HG02938 (cell line): ENCODE measurements around the gene AGPAT3.

Source experiments
- ATAC-seq: cut with Tn5 transposase; IDR thresholded peaks from one replicate; pipeline ENCODE4 v1.9.1; 2021; ENCODE audit warnings: mild to moderate bottlenecking, moderate library complexity; ENCODE audit not compliant: unreplicated experiment

AGPAT3 gene

GRCh38 chr21:44011579-44012473 is 146.8 kb downstream of the AGPAT3 start, which contains the start of gene TRAPPC10:
TSS of gene TRAPPC10 (plus strand) at chr21:44012309. CDS start at chr21:44012494, 185 bp downstream.
- ATAC-seq = peak; percentile 57

- peak; percentile 55 for ATAC-seq
Observed at GRCh38 chr21:44012474-44013379, 147.7 kb downstream of the AGPAT3 start.

DNA sequence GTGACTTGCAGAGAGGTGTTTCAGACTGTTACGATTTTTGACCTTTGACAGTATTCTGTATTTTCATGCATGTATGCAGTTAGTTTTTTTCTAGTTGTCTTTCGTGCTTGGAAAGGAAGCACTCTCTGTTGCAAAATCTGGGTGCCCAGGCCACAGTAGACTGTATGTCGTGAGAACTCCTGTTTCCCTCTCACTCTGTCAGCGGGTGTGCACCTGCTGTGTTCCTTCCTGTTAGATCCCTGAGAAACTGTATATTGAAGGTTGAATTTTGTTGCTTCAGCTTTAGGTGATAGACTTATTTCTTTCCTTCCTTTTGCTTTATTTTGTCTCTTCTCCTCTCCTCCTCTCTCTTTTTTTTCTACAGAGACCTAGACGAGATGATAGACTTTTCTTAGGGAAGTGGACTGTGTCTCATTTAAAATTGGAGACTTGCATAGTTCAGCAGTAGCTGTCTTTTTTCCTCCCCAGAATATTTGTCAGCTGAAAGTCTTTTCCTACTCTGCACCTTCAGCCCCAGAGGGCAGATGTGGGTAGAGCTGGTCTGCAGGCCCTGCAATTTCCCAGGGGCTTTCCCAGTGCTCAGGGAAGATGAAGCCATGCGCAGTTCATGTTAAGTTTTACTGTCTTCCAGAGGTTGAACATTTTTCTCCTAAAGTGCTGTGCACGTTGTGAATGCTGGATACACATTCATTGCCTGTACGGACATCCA is 148.5 kb downstream of the AGPAT3 start:
- no peak for ATAC-seq

DNA sequence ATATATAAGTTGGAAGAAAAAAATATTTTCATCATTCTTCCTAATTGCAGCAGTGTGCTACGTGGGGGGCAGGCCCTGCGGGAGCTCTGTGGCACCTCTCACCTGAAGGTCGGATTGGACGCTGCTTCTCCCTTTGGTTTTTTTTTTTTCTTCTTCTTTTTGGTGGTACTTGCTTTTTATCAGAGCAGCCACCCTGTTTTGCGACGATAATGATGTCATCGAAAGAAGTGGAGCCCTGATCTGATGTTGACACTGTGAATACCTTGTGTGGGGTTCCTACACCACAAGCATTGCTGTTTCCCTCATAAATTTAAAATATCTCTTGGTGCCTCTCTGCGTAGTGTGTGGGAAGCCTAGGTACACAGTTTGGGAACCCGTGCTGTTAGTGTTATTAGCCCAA is 152.6 kb downstream of the AGPAT3 start:
- ATAC-seq = no peak

GRCh38 chr21:44018127-44018526 is 153.1 kb downstream of the AGPAT3 start:
- ATAC-seq = no peak

DNA sequence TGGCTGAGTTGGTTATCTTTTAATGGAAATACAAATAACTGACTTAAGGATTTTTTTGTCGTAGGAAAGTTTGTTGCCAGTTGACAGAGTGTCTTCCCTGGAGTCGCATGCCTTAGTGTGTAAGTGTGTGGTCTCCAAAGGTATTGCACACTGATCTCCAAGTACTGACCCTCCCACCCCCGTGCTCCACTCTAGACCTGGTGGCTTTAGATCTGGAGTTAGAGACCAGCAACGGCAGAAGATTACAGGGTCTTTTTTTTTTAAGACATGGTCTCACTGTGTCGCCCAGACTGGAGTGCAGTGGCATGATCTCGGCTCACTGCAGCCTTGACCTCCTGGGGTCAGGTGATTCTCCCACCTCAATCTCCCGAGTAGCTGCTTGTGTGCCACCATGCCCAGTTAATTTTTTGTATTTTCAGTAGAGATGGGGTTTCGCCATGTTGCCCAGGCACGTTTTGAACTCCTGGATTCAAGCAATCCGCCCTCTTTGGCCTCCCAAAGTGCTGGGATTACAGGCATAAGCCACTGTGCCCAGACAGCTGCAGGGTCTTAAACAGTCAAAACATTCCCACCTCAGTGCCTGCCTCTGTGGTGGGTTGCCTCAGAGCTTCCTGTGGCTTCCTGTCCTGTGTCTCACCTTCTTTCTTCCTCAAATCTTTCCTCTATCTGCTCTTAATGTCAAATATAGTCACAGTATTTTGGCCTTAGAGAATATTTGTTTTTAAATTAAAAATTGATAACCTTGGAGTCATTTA is 154.0 kb downstream of the AGPAT3 start:
- no peak for ATAC-seq

GRCh38 chr21:44019568-44019958 is 154.5 kb downstream of the AGPAT3 start:
- no peak for ATAC-seq

DNA sequence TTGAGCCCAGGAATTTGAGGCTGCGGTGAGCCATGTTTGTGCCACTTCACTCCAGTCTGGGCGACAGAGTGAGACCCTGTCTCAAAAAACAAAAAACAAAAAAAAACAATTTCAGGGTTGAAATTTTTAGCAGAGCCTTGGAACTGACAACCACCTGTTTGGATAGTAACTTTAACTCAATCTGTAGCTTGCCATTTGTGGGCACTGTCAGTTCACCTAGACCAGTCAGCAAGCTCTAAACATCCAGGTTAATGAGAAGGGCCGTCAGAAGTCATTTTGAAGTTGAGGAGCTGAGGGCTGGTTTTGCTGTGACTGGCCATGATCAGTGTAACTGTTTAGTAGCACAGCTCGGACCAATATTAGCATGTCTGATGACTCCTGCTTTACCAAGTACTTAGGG is 155.5 kb downstream of the AGPAT3 start:
- no peak for ATAC-seq

DNA sequence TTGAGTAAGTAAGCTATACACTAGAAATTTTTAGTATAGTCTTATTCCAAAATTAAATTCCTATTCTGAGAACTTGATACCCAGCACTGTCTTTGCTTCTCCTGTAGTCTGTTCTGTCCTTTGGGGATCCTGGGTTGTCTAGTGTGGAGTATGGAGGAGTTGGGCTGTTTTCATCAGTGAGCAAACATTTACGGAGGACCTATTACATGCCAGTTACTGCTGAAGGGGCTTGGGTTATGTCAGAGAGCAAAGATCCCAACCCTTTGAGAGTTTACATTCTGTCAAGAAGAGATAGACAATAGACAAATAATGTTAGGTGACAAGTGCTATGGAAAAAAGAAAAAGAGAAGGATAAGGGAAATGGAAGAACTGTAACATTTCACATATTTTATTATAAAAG is 156.0 kb downstream of the AGPAT3 start:
- no peak for ATAC-seq

- no peak for ATAC-seq
Observed at GRCh38 chr21:44024257-44024656, 159.2 kb downstream of the AGPAT3 start.

DNA sequence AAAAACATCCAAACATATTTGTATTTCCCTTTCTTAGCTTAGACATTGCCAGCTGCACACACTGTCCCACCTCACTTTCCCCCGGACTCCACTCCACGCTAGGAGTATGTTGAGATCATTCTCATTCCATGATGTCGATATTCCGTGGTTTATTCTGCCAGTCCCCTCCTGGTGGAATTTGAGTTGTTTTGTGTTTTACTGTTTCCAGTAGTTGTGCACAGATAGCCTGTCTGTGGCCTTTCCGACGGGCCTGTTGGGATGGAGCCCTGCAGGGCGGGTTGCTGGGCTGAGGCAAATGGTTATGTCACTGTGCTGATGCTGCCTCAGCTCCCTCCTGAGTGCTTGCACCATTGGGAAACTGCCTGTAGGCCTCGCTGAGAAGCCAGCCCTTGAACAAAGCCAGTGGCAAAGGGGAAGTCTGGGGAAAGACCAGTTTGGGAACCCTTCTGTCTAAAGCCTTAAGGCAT is 159.9 kb downstream of the AGPAT3 start:
- ATAC-seq = no peak

DNA sequence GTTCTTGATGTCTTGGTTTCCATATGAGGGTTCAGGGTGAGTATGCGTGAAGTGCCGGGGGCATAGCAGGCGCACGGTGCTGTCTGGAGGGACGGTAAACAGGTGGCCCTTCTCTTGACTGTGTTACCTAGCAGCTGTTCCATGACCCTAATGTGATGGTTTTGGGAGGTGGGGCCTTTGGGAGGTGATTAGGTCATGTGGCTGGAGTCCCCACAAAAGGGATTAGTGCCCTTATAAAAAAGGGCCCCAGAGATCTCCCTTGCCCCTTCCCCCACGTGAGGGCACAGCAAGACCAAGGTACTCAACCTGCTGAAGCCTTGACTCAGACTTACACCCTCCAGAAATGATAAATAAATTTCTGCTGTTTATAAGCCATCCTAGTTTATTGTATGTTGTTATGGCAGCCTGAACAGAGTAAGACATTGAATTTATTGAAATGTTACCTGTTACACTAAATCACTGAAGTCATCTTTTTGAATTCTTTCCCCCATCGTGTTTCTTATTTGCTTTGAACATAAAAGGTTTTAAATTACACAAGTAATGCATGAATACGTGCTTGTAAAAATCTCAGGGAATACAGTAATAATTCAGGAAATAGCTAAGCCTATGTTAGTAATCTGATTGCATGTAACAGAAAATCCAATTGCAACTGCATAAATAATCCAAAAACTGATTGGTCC is 162.7 kb downstream of the AGPAT3 start:
- ATAC-seq = no peak

- ATAC-seq = no peak
Observed at GRCh38 chr21:44028287-44028659, 163.2 kb downstream of the AGPAT3 start.

DNA sequence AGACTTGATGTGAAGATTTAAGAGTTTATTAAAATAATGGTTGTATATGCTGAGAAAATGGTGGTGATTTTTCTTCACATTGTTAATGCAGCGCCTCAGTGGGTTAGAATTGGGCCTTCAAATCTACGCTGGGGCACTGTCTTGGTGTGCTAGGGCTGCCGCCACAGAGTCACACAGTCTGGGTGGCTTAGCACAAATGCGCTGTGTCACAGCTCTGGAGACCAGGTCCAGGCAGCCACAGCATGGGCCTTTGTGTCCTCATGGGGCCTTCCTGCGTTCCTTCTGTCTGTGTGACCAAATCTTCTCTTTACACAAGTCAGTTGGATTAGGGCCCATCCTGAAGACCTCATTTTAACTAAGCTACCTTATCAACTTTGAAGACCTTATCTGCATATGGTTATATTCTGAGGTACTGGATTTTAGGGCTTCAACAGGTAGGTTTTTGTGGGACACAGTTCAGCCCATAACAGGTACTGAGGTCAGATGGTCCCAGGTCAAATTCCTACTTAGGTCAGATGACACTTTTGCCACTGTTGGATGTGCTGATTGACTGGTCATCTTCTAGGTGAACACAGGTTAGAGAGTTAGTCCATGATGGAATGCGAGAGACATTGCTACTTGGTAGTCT is 164.6 kb downstream of the AGPAT3 start:
- ATAC-seq = no peak

DNA sequence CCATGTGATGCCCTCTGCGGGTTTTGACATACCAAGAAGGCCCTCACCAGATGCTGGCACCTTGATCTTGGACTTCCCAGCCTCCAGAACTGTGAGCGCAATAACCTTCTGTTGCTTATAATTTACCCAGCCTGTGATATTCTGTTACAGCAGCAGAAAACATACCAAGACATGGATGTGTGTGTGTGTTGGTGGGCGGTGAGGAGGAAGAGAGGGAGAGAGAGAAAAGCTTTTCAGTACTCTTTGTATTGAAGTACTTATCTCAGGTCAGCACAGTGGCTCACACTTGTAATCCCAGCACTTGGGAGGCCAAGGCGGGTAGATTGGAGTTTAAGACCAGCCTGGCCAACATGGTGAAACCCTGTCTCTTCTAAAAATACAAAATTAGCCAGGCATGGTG is 170.2 kb downstream of the AGPAT3 start:
- no peak for ATAC-seq
